AML-193 (cell line): ENCODE data around the gene NOXO1.

Experiments used
- DNase-seq, 2 experiments: peaks; one replicate each; lab custom pipeline; 2025; lab: John Stamatoyannopoulos, UW

Gene NOXO1

GRCh38 chr16:1997494-1998359 is 16.5 kb upstream of the NOXO1 start:
- no peak for DNase-seq

- no peak for DNase-seq
Measured at GRCh38 chr16:1993731-1994131, 12.5 kb upstream of the NOXO1 start.

- no peak for DNase-seq
Measured at GRCh38 chr16:1992704-1993317, 11.5 kb upstream of the NOXO1 start.

- no peak for DNase-seq
Measured at GRCh38 chr16:1991948-1992703, 10.9 kb upstream of the NOXO1 start.

GRCh38 chr16:1991588-1991947 is 10.3 kb upstream of the NOXO1 start:
- no peak for DNase-seq

- no peak for DNase-seq
Measured at GRCh38 chr16:1991135-1991551, 9.9 kb upstream of the NOXO1 start.

- no peak for DNase-seq
Measured at GRCh38 chr16:1990351-1991134, 9.3 kb upstream of the NOXO1 start.

- DNase-seq = no peak
Measured at GRCh38 chr16:1990101-1990350, 8.8 kb upstream of the NOXO1 start.

GRCh38 chr16:1989209-1990100 is 8.2 kb upstream of the NOXO1 start, which contains the start of gene SYNGR3:
TSS of gene SYNGR3 (plus strand) at chr16:1989970. CDS start at chr16:1990103, 133 bp downstream.
- DNase-seq = no peak

- no peak for DNase-seq
Measured at GRCh38 chr16:1987198-1987597, 5.9 kb upstream of the NOXO1 start.

- no peak for DNase-seq
Measured at GRCh38 chr16:1985466-1986150, 4.3 kb upstream of the NOXO1 start.

GRCh38 chr16:1984347-1985225 is 3.3 kb upstream of the NOXO1 start:
- DNase-seq = peak in 1 of 2 experiments; percentile 29

GRCh38 chr16:1983544-1984346 is 2.5 kb upstream of the NOXO1 start, which contains the start of gene GFER:
TSS of gene GFER (plus strand) at chr16:1984193. CDS start at chr16:1984219, 26 bp downstream.
- DNase-seq = peak; percentile 83 to 91

GRCh38 chr16:1982991-1983543 is 1.8 kb upstream of the NOXO1 start:
- no peak for DNase-seq

- DNase-seq = no peak
Measured at GRCh38 chr16:1982013-1982433, 754 bp upstream of the NOXO1 start.

- DNase-seq = no peak
Measured at GRCh38 chr16:1980770-1981087, 540 bp downstream of the NOXO1 start.

GRCh38 chr16:1980030-1980769 is 1.1 kb downstream of the NOXO1 start:
- no peak for DNase-seq
